Measurements from ENCODE around the gene COQ8B. TPM values are rescaled to one million over a fixed set of nuclear protein-coding genes. Genes with fewer than 3 reads are reported as not detected.
"Not testable (repeated sequence)": the region's sequence is repeated elsewhere in the genome, so short reads cannot be mapped to it uniquely, and the experiment has no call there.

Gene COQ8B
- polyA plus RNA-seq, 2 donors: 18.4 to 27.2 TPM

GRCh38 chr19:40667602-40668001, 49.1 kb downstream of the COQ8B start:
- WGBS, 2 donors: 94 to 95% methylated on average over 14 of the region's 14 CpGs
- Histone ChIP-seq H3K4me3 (ENCODE audit: low read depth in 1 of 2, low read length in 2 of 2) (no peak overlapping the region), H3K27me3 (ENCODE audit: control insufficient read depth in 1 of 2, insufficient read depth in 2 of 2, low read length in 2 of 2) (no peaks in the 10 kb centered on the region), H3K36me3 (ENCODE audit: control insufficient read depth in 2 of 2, insufficient read depth in 2 of 2, low read length in 1 of 2) (peaks cover 7 to 34% of the 10 kb centered on the region in 2 donors), H3K9me3 (ENCODE audit: control insufficient read depth in 2 of 2, insufficient read depth in 1 of 2, low read depth in 1 of 2, low read length in 1 of 2) (no peaks in the 10 kb centered on the region), H3K27ac (ENCODE audit: low read depth in 2 of 2, low read length in 1 of 2) (no peak overlapping the region), H3K4me1 (ENCODE audit: control insufficient read depth in 2 of 2, insufficient read depth in 2 of 2, low read length in 1 of 2) (peaks cover 0 to 5% of the 10 kb centered on the region in 2 donors)

- 84 to 87% methylated on average over 14 of the region's 14 CpGs for WGBS, 2 donors
- Histone ChIP-seq H3K27me3 (ENCODE audit: control insufficient read depth in 1 of 2, insufficient read depth in 2 of 2, low read length in 2 of 2) (no peaks in the 10 kb centered on the region), H3K36me3 (ENCODE audit: control insufficient read depth in 2 of 2, insufficient read depth in 2 of 2, low read length in 1 of 2) (peaks cover 7 to 30% of the 10 kb centered on the region in 2 donors), H3K27ac (ENCODE audit: low read depth in 2 of 2, low read length in 1 of 2) (peak overlapping the region; percentile 36 to 79), H3K4me3 (ENCODE audit: low read depth in 1 of 2, low read length in 2 of 2) (no peak overlapping the region), H3K4me1 (ENCODE audit: control insufficient read depth in 2 of 2, insufficient read depth in 2 of 2, low read length in 1 of 2) (peaks cover 0 to 5% of the 10 kb centered on the region in 2 donors), H3K9me3 (ENCODE audit: control insufficient read depth in 2 of 2, insufficient read depth in 1 of 2, low read depth in 1 of 2, low read length in 1 of 2) (no peaks in the 10 kb centered on the region)
These were observed 49.8 kb downstream of the COQ8B start for GRCh38 chr19:40666803-40667438.

GRCh38 chr19:40663695-40664692, 52.7 kb downstream of the COQ8B start:
- peaks cover 0 to 15% of the 10 kb centered on the region in 2 donors for H3K36me3 ChIP-seq (ENCODE audit: control insufficient read depth in 2 of 2, insufficient read depth in 2 of 2, low read length in 1 of 2)
- no peaks in the 10 kb centered on the region for H3K27me3 ChIP-seq (ENCODE audit: control insufficient read depth in 1 of 2, insufficient read depth in 2 of 2, low read length in 2 of 2)
- H3K9me3 ChIP-seq (ENCODE audit: control insufficient read depth in 2 of 2, insufficient read depth in 1 of 2, low read depth in 1 of 2, low read length in 1 of 2): no peaks in the 10 kb centered on the region
- 49 to 57% methylated on average over 21 to 24 of the region's 24 CpGs for WGBS, 2 donors
- H3K4me3 ChIP-seq (ENCODE audit: low read depth in 1 of 2, low read length in 2 of 2): peak overlapping the region in 1 of 2 donors; percentile 66
- peaks cover 0 to 5% of the 10 kb centered on the region in 2 donors for H3K4me1 ChIP-seq (ENCODE audit: control insufficient read depth in 2 of 2, insufficient read depth in 2 of 2, low read length in 1 of 2)
- peak overlapping the region; percentile 72 to 73 for H3K27ac ChIP-seq (ENCODE audit: low read depth in 2 of 2, low read length in 1 of 2)

DNA sequence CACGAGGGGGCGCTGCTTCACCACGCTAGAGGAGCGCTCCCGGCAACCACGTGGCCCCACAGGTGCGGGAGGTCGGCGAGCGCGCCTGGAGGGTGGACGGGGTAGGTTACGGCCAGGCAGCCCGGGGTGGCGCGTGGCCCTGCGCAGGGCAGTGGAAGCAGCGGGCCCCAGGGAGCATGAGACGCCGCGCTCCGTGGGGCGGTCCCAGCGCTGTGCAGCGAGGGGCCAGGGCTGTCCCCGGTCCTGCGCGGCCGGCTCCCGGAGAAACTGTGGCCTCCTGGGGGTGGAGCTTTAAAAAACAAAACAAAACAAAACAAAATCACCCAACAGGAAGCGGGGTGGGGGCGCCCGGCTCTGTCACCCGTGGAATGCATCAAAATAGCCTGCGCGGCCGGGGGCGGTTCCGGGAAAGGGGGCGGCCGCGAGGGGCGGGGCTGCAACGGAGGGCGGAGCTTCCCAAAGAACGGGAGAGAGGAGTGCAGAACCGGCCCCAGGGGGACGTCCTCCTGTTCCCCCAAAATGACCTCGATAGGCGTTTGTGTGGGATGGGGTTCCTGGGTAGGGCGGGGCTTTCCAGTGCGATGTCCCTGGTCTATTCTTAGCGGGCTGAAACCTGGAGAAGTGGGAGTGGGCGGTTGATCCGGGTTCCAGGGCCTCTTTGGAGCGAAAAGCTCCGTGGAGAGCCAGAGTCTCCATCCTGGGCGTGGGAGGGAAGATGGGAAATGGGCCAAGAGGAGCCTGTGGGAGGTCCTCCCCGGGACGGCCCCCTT, 53.6 kb downstream of the COQ8B start:
- H3K4me1 ChIP-seq (ENCODE audit: control insufficient read depth in 2 of 2, insufficient read depth in 2 of 2, low read length in 1 of 2): peaks cover 0 to 5% of the 10 kb centered on the region in 2 donors
- peak overlapping the region; percentile 45 to 66 for H3K4me3 ChIP-seq (ENCODE audit: low read depth in 1 of 2, low read length in 2 of 2)
- no peaks in the 10 kb centered on the region for H3K9me3 ChIP-seq (ENCODE audit: control insufficient read depth in 2 of 2, insufficient read depth in 1 of 2, low read depth in 1 of 2, low read length in 1 of 2)
- H3K36me3 ChIP-seq (ENCODE audit: control insufficient read depth in 2 of 2, insufficient read depth in 2 of 2, low read length in 1 of 2): peaks cover 0 to 12% of the 10 kb centered on the region in 2 donors
- H3K27me3 ChIP-seq (ENCODE audit: control insufficient read depth in 1 of 2, insufficient read depth in 2 of 2, low read length in 2 of 2): no peaks in the 10 kb centered on the region
- peak overlapping the region; percentile 72 to 73 for H3K27ac ChIP-seq (ENCODE audit: low read depth in 2 of 2, low read length in 1 of 2)
- WGBS, 2 donors: 0 to 1% methylated on average over 52 to 60 of the region's 60 CpGs

GRCh38 chr19:40661616-40662015, 55.1 kb downstream of the COQ8B start:
- no peaks in the 10 kb centered on the region for H3K9me3 ChIP-seq (ENCODE audit: control insufficient read depth in 2 of 2, insufficient read depth in 1 of 2, low read depth in 1 of 2, low read length in 1 of 2)
- no peaks in the 10 kb centered on the region for H3K27me3 ChIP-seq (ENCODE audit: control insufficient read depth in 1 of 2, insufficient read depth in 2 of 2, low read length in 2 of 2)
- 79 to 86% methylated on average over 1 of the region's 1 CpG for WGBS, 2 donors
- no peaks in the 10 kb centered on the region for H3K36me3 ChIP-seq (ENCODE audit: control insufficient read depth in 2 of 2, insufficient read depth in 2 of 2, low read length in 1 of 2)
- H3K4me1 ChIP-seq (ENCODE audit: control insufficient read depth in 2 of 2, insufficient read depth in 2 of 2, low read length in 1 of 2): peaks cover 0 to 1% of the 10 kb centered on the region in 2 donors
- H3K27ac ChIP-seq (ENCODE audit: low read depth in 2 of 2, low read length in 1 of 2): no peak overlapping the region
- H3K4me3 ChIP-seq (ENCODE audit: low read depth in 1 of 2, low read length in 2 of 2): no peak overlapping the region

- 63 to 69% methylated on average over 11 of the region's 11 CpGs for WGBS, 2 donors
- no peaks in the 10 kb centered on the region for H3K9me3 ChIP-seq (ENCODE audit: control insufficient read depth in 2 of 2, insufficient read depth in 1 of 2, low read depth in 1 of 2, low read length in 1 of 2)
- no peak overlapping the region for H3K4me3 ChIP-seq (ENCODE audit: low read depth in 1 of 2, low read length in 2 of 2)
- H3K27ac ChIP-seq (ENCODE audit: low read depth in 2 of 2, low read length in 1 of 2): no peak overlapping the region
- peaks cover 0 to 2% of the 10 kb centered on the region in 2 donors for H3K4me1 ChIP-seq (ENCODE audit: control insufficient read depth in 2 of 2, insufficient read depth in 2 of 2, low read length in 1 of 2)
- H3K27me3 ChIP-seq (ENCODE audit: control insufficient read depth in 1 of 2, insufficient read depth in 2 of 2, low read length in 2 of 2): no peaks in the 10 kb centered on the region
- H3K36me3 ChIP-seq (ENCODE audit: control insufficient read depth in 2 of 2, insufficient read depth in 2 of 2, low read length in 1 of 2): no peaks in the 10 kb centered on the region
These were observed 57.1 kb downstream of the COQ8B start for GRCh38 chr19:40659566-40659965.

DNA sequence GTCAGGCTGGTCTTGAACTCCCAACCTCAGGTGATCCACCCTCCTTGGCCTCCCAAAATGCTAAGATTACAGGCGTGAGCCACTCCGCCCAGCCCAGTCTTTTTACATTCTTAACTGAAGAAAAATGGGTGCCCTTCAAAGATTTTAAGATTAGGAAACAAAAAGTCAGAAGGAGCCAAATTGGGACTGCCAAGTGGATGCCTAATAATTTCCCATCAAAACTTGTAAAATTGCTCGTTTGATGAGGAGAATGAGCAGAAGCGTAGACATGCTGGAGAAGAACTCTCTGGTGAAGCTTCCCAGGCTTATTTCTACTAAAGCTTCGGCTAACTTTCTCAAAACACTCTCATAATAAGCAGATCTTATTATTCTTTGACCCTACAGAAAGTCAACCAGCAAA, 57.6 kb downstream of the COQ8B start:
- WGBS, 2 donors: 79 to 84% methylated on average over 5 of the region's 5 CpGs
- Histone ChIP-seq H3K27me3 (ENCODE audit: control insufficient read depth in 1 of 2, insufficient read depth in 2 of 2, low read length in 2 of 2) (no peaks in the 10 kb centered on the region), H3K36me3 (ENCODE audit: control insufficient read depth in 2 of 2, insufficient read depth in 2 of 2, low read length in 1 of 2) (no peaks in the 10 kb centered on the region), H3K27ac (ENCODE audit: low read depth in 2 of 2, low read length in 1 of 2) (no peak overlapping the region), H3K4me1 (ENCODE audit: control insufficient read depth in 2 of 2, insufficient read depth in 2 of 2, low read length in 1 of 2) (peaks cover 0 to 2% of the 10 kb centered on the region in 2 donors), H3K9me3 (ENCODE audit: control insufficient read depth in 2 of 2, insufficient read depth in 1 of 2, low read depth in 1 of 2, low read length in 1 of 2) (no peaks in the 10 kb centered on the region), H3K4me3 (ENCODE audit: low read depth in 1 of 2, low read length in 2 of 2) (no peak overlapping the region)

DNA sequence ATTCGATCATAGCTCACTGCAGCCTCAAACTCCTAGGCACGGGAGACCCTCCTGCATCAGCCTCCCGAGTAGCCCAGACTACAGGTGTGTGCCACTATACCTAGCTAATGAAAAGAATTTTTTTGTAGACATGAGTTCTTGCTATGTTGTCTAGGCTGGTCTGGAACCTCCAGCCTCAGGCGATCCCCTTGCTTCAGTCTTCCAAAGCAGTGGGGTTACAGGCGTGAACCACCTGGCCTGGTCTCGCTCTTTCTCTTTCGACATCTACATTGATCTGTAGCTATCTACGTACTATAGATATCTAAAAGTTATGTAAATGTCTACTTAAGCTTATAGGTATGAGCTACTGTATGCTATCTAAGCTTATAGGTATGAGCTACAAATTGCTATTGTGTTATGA, 58.7 kb downstream of the COQ8B start:
- H3K27ac ChIP-seq (ENCODE audit: low read depth in 2 of 2, low read length in 1 of 2): no peak overlapping the region
- H3K9me3 ChIP-seq (ENCODE audit: control insufficient read depth in 2 of 2, insufficient read depth in 1 of 2, low read depth in 1 of 2, low read length in 1 of 2): no peaks in the 10 kb centered on the region
- H3K36me3 ChIP-seq (ENCODE audit: control insufficient read depth in 2 of 2, insufficient read depth in 2 of 2, low read length in 1 of 2): no peaks in the 10 kb centered on the region
- peaks cover 0 to 2% of the 10 kb centered on the region in 2 donors for H3K4me1 ChIP-seq (ENCODE audit: control insufficient read depth in 2 of 2, insufficient read depth in 2 of 2, low read length in 1 of 2)
- no peaks in the 10 kb centered on the region for H3K27me3 ChIP-seq (ENCODE audit: control insufficient read depth in 1 of 2, insufficient read depth in 2 of 2, low read length in 2 of 2)
- no peak overlapping the region for H3K4me3 ChIP-seq (ENCODE audit: low read depth in 1 of 2, low read length in 2 of 2)
- 89 to 93% methylated on average over 8 of the region's 8 CpGs for WGBS, 2 donors

- not testable (repeated sequence) for H3K36me3 ChIP-seq (ENCODE audit: control insufficient read depth in 2 of 2, insufficient read depth in 2 of 2, low read length in 1 of 2); H3K4me1 ChIP-seq (ENCODE audit: control insufficient read depth in 2 of 2, insufficient read depth in 2 of 2, low read length in 1 of 2); H3K4me3 ChIP-seq (ENCODE audit: low read depth in 1 of 2, low read length in 2 of 2); H3K27ac ChIP-seq (ENCODE audit: low read depth in 2 of 2, low read length in 1 of 2); H3K9me3 ChIP-seq (ENCODE audit: control insufficient read depth in 2 of 2, insufficient read depth in 1 of 2, low read depth in 1 of 2, low read length in 1 of 2); H3K27me3 ChIP-seq (ENCODE audit: control insufficient read depth in 1 of 2, insufficient read depth in 2 of 2, low read length in 2 of 2)
- 56 to 67% methylated on average over 7 of the region's 7 CpGs for WGBS, 2 donors
These were observed 61.0 kb downstream of the COQ8B start for GRCh38 chr19:40655684-40656083.

Measured in esophagus (tissue), 2 donors.